NCI-H524 treated with DMSO at 0.1 percent for 48 hours (cell line): ENCODE data around the gene APOL4.
"Not testable (repeated sequence)": the region's sequence is repeated elsewhere in the genome, so short reads cannot be mapped to it uniquely, and the experiment has no call there.

Experiments
- DNase-seq: peaks from one replicate; lab custom pipeline; 2025; lab: John Stamatoyannopoulos, UW

Gene APOL4

GRCh38 chr22:36231051-36231450 is 29.4 kb upstream of the APOL4 start:
- DNase-seq = not testable (repeated sequence)

DNA sequence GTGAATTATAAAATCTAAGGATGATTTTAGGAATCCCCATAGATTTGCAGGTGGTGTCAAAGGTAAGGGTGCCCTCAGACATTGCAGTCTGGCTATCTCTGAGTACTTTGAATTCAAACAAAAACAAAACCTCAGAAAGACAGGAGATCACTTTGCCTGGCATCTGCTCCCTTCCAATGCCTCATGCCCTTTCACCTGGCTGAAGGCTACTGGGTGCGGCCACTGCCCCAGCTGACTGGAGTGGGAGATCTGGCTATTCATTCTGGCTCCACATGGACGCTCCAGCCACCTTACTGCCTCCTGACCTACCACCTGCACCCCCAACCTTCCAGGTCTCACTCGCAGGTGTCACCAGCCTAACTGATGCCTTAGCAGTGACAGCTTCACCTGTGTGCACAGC is 28.0 kb upstream of the APOL4 start:
- DNase-seq = not testable (repeated sequence)

DNA sequence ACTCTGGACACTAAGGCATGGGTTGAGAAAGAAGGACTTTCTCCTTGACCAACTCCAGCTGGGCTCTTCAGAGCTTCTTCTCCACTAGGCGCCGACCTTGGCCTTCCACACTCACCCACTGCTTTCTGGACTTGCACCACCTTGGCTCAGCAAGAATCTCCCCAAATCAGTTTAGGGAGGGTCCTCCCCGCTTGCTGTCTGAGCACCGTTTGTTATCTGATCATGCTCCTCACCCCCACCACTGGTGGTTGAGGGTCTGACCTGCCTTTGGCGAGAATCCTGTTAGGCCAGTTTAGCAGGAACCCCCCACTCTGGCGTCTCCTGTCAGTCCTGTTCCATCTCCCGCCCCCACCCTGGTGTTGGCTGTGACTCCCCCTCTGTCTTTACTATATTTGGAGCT is 27.3 kb upstream of the APOL4 start:
- DNase-seq = no peak

- DNase-seq = not testable (repeated sequence)
Observed at GRCh38 chr22:36228369-36228768, 26.8 kb upstream of the APOL4 start.

GRCh38 chr22:36227806-36228205 is 26.2 kb upstream of the APOL4 start:
- no peak for DNase-seq

DNA sequence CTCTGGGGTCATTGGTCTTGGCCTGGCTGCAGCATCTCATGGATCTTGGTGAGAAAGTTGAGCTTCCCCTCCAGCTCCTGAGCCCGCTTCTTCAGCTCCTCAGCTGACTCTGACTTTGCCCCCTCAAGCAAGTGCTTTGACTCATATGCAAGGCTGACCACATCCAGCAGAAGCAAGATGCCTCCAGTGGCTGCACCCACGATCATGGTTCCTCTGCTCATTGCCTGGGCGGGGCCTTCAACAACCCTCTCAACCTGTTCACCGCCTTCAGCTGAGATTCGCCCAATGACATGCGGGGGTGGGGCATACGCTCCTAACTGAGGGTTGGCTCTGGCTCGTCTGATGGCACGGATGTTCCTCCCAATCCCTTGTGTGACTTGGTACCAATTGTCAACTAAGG is 25.8 kb upstream of the APOL4 start:
- DNase-seq = no peak

DNA sequence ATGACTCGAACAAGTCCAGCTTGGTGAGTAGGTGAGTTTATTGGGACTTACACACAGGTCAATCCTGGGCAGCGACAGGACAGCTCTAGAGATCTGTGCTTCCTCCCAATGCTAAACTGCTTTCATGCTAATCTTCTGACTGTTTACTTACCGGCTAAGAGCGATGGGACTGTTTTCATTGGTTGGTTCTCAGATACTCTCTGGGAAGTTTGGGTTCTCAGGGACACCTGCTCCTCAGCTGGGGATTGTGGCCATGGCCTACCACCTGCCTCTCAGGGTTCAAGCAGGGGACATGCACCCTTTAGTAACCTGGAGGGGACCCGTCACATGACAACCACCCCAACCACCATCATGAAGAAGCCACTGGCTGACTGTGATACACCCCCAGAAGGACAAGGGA is 24.6 kb upstream of the APOL4 start:
- no peak for DNase-seq

GRCh38 chr22:36225333-36225922 is 23.8 kb upstream of the APOL4 start:
- no peak for DNase-seq

- DNase-seq = no peak
Observed at GRCh38 chr22:36224245-36224644, 22.6 kb upstream of the APOL4 start.

DNA sequence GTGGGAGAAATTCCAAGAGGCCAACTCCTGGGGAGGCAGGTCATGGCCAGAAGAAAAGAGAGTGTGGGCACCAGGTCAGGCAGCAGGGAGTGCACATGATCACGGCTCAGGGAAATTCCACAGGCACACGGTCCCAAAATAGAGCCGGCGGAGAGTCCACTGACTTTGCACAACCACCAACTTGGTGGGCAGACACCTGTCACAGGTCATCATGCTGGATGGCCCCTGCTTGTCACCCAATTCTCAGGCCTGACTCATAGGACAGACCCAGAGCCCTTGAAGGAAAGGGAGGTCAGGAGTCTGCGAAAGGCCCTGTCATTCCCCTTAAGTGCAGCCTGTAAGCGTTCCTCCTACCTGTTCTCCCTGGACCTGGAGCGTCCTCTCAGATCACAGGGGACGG is 21.9 kb upstream of the APOL4 start:
- DNase-seq = no peak

- no peak for DNase-seq
Observed at GRCh38 chr22:36222887-36223450, 21.4 kb upstream of the APOL4 start.

DNA sequence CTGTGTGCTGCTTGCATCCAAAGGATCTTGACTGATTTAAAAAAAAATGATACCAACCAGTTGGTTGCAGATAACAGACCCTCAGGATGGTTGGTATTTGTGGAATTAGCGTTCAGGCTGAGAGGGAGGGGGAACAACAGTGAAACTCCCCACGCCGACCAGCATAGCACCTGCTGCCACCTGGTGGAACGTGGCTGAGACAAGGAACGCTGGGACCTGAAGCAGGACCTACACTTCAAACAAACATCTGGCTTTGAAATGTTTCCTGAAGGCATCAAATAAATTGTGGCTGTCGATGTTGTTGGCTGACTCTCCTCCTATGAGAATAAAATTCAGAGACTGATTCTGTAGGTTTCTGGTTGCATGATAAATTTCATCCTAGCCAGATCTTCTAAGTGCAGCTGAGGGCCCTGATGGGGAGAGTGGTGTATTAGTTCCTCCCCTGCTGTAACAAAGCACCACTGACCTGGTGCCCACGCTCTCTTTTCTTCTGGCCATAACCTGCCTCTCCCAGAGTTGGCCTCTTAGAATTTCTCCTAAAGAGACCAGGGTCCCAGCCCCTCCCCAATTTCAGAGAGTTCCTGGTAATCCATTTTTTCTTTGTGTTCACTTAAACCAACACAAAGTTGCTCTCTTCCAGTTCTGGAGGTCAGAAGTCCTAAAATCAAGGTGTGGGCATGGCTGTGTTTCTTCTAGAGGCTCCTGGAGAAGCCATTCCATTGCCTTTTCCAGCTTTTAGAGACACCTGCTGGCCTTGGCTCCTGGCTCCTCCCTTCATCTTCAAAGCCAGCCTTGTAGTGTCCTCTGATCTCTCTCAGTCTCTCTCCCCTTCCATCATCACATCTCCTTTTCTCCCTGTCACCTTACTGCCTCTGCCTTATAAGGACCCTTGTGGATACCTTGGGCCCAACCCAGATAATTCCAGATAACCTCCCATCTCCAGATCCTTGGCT is 20.5 kb upstream of the APOL4 start:
- DNase-seq = no peak

DNA sequence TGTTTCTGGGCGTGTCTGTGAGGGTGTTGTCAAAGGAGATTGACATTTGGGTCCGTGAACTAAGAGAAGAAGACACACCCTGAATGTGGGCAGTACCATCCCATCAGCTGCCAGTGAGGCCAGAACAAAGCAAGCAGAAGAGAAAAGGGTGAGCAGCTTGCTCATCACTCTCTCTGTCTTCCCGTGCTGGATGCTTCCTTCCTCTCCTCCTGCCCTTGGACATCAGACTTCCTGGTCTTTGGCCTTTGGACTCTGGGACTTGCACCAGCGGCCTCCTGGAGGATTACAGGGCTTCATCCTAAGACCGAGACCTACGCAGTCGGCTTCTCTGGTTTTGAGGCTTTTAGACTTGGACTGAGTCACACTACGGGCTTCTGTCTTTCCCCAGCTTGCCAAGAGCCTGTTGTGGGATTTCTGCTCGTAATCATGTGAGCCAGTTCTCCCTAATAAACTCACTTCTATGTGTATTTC is 18.9 kb upstream of the APOL4 start:
- no peak for DNase-seq

DNA sequence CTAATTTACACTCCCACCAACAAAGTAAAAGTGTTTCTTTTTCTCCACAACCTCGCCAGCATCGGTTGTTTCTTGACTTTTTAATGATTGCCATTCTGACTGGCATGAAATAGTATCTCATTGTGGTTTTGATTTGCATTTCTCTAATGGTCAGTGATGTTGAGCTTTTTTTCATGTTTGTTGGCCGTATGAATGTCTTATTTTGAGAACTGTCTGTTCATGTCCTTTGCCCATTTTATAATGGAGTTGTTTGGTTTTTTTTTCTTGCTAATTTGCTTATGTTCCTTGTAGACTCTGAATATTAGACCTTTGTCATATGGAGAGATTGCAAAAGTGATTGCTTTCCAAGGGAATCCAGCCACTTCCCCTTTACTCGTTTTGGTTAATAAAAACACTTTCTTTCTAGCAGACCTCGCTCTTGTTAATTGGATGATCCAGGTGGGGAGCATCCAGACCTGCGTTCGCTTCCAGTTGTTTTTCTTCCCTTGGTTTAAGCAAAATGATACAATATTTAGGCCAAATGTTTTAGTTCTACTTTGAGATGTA is 17.1 kb upstream of the APOL4 start:
- DNase-seq = no peak

GRCh38 chr22:36215981-36216380 is 14.4 kb upstream of the APOL4 start:
- DNase-seq = no peak

GRCh38 chr22:36213586-36213985 is 12.0 kb upstream of the APOL4 start:
- DNase-seq = no peak

DNA sequence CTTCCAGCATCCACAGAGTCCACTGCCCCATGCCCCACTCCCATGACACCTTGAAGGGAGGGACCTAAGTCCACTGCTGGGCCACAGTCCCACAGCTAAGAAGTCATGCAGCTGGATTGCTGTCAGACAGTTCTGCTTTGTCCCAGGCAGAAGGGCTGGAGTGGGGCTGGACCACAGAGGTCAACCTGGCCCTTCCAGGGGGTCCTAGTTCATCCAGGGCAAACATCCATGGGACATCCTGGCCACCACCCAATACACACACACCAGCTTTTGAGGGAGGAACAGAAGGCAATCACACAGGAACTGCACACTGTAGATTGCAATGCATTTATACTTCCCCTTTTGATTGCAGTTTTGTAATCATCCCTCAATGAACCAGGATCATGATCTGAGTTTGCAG is 11.3 kb upstream of the APOL4 start:
- DNase-seq = no peak

GRCh38 chr22:36211237-36211861 is 9.7 kb upstream of the APOL4 start:
- DNase-seq = no peak

DNA sequence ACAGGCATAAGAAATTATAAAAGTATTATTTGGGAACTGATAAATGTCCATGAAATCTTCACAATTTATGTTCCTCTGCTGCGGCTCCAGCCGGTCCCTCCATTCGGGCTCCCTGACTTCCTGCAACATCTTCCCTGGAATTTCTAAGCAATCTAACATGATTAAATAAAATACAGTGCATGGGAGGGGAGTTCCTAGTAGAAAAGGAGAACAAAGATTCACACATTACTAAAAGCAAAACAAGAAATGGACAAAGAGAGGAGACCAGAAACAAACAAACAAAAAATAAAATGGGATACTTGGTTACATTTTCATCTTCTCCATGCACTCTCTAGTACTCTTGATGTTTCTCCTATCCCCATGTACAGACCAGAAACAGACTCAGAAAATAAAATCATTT is 8.6 kb upstream of the APOL4 start:
- no peak for DNase-seq

- not testable (repeated sequence) for DNase-seq
Observed at GRCh38 chr22:36209488-36209908, 7.9 kb upstream of the APOL4 start.

GRCh38 chr22:36208914-36209313 is 7.3 kb upstream of the APOL4 start:
- DNase-seq = no peak

- no peak for DNase-seq
Observed at GRCh38 chr22:36208162-36208765, 6.7 kb upstream of the APOL4 start.
